Gastroesophageal sphincter (tissue), 3 donors: ENCODE data around the gene CRYBG1.

Experiments
- EP300 ChIP-seq: sonication (generic); formaldehyde crosslinking; IDR thresholded peaks from one replicate; pipeline ENCODE4 v1.6.1; 2017; ENCODE audit warnings: antibody characterized with exemption, mild to moderate bottlenecking
- POLR2A ChIP-seq, 2 donors: fragments of 450-650 bp; IDR thresholded peaks; one replicate each; pipeline ENCODE4 v1.6.1; 2017; ENCODE audit warnings: antibody characterized with exemption in 2 of 2, mild to moderate bottlenecking in 2 of 2, moderate library complexity in 1 of 2
- POLR2AphosphoS5 ChIP-seq: sonication (generic); formaldehyde crosslinking; IDR thresholded peaks from one replicate; pipeline ENCODE4 v1.6.1; 2017; ENCODE audit warnings: antibody characterized with exemption
- TF ChIP-seq, protein P1 (sequence below), 4 experiments: fragments of 200-600 bp in 2 of 4; fragments of 450-650 bp in 2 of 4; sonication (generic) in 1 of 4; IDR thresholded peaks; one replicate each; pipeline ENCODE4 v1.5.1; 2017 to 2019; ENCODE audit warnings: antibody characterized with exemption in 4 of 4, mild to moderate bottlenecking in 2 of 4, moderate library complexity in 2 of 4

DNA sequence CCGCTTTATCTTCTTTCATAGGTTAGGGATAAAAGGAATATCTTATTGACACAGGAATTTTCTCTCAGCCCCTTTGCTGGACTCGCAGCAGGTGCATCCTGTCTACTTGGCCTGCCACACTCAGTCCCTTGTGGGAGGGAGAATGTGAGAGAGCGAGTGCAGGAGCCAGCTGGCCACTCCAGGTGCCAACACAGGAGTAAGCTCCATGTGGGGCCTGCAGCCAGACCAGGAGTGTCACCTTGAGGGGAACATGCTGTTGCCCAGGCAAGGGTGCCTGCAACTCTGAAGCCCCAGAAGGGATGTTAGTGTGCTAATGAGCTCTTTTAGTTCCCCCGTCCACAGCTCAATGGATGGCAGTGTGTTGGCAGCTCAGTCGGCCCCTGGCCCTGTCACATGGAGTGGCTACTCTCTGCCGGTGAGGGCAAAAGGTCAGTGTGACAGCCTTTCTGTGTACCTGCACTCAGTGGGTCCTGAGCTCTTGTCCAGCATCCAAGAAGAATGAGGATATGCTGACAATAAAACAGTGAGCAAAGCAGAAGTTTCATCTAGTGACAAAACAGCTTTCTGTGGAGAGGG lies 57.1 kb downstream of the CRYBG1 start:
- TF ChIP-seq, protein P1, sequence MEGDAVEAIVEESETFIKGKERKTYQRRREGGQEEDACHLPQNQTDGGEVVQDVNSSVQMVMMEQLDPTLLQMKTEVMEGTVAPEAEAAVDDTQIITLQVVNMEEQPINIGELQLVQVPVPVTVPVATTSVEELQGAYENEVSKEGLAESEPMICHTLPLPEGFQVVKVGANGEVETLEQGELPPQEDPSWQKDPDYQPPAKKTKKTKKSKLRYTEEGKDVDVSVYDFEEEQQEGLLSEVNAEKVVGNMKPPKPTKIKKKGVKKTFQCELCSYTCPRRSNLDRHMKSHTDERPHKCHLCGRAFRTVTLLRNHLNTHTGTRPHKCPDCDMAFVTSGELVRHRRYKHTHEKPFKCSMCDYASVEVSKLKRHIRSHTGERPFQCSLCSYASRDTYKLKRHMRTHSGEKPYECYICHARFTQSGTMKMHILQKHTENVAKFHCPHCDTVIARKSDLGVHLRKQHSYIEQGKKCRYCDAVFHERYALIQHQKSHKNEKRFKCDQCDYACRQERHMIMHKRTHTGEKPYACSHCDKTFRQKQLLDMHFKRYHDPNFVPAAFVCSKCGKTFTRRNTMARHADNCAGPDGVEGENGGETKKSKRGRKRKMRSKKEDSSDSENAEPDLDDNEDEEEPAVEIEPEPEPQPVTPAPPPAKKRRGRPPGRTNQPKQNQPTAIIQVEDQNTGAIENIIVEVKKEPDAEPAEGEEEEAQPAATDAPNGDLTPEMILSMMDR (IDR thresholded peaks at IDR 0.05): no peak
- no peak for TF ChIP-seq POLR2AphosphoS5
- no peak for TF ChIP-seq EP300
- no peak for TF ChIP-seq POLR2A (IDR thresholded peaks at IDR 0.05)
